IPS-18c (cell line): ENCODE results near the gene NTM.

Experiments
- H3K4me3 ChIP-seq: 2 replicates; pipeline ENCODE4 v1.7.0; 2013; ENCODE audit warnings: low read depth, mild to moderate bottlenecking, low read length, moderate library complexity; ENCODE audit not compliant: insufficient read depth
- H3K9me3 ChIP-seq: one replicate; pipeline ENCODE4 v1.6.1; 2013; ENCODE audit warnings: mild to moderate bottlenecking, low read length, moderate library complexity; ENCODE audit not compliant: control insufficient read depth, insufficient read depth

The NTM gene

DNA sequence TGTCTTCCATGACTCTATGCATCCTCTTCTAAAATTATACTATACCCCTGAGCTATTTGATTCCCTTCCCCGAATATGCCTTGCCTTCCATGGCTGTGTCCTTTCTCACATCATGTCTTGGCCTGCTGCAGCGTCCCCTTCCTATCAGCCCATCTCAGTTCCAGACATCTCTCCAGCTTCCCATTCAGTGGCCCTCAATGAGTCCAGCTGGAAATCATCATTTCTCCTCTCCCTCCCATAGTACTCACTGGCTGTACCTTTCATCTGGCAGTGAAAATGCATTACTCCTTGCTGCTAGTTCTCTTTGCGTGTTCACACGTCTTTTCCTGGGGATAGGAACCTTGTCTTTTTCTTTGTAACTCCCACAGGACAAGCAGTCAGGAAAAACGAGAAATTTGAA, 486.8 kb downstream of the NTM start:
- no peaks in the 10 kb centered on the region for H3K9me3 ChIP-seq
- H3K4me3 ChIP-seq, result no peak overlapping the region

DNA sequence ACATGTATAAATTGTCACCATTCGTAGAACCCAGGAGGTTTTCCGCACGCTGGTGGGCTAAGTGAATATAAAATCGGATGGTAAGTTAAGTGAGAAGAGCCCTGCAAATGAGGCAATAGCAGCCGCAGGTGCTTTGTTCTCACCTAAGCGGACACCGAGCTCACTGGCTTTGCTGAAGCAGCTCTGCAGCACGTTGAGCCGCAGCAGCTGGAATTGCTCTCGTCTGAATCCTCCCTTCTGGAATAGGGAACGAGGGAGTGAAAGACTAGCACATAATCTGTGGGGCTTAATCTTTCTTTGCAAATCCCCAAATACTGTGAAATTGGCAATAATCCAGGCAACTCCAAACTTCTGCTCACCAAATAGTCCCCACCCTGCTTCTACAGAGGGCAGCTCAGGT, 488.1 kb downstream of the NTM start:
- no peaks in the 10 kb centered on the region for H3K9me3 ChIP-seq
- H3K4me3 ChIP-seq, result no peak overlapping the region

DNA sequence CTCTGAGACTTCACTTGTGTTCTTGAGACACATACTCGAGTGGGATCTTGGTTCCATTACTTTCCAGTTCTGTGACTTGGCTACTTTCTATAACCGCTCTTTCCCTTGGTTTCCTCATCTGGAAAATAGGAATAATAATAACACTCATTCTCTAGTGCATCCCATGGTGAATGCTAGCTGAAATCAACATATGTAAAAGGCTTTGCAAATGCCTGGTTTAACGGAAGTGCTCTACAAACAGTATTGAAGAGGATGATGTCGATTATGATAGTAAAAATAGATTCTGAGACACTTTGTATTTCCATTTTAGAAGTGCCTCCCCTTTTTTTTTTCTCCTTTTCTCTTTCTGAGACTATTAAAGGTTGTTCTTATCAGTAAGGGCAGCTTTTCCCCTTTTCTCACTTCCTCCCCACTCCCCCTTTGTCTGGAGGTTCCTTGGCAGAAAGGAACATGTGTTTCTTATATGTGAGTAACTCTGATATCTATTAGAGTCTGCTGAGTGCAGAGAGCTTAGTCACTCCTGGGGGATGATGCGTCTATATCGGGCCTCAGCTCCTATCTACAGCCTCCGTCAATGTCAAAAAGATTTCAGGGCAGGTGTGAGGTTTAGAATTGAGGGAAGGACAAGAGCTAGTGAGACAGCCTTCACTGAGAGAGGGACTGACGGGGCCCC, 489.3 kb downstream of the NTM start:
- H3K4me3 ChIP-seq, result no peak overlapping the region
- no peaks in the 10 kb centered on the region for H3K9me3 ChIP-seq

DNA sequence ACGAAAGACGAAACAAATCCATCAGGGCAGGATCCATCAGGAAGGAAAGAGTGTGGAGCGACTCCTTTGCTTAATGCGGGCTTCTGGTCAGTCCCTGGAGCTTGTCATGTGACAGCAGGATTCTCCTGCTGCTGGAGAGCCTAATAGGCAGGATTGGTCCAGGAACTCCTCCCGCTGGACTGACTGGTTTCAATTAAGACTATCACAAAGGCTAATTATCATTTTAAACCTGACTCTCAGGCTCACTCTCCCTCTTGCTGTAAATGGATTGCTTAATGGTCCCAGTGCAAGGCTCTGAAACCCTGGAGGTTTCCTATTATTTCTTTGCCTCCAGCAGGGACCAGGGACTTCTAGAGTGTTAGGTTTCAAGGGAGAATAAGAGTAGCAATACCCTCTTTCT, 493.8 kb downstream of the NTM start:
- no peaks in the 10 kb centered on the region for H3K9me3 ChIP-seq
- no peak overlapping the region for H3K4me3 ChIP-seq

DNA sequence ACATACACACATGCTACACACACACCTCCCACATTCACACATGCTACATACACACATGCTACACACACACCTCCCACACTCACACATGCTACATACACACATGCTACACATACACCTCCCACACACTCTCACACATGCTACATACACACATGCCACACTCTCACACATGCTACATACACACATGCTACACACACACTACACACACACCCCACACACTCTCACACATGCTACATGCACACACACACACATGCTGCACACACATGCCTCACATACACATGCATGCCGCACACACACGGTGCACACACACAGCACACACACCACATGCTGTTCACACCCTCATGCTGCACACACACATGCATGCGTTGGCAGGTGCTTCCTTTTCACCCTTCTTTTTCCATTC, 495.4 kb downstream of the NTM start:
- Histone ChIP-seq H3K9me3 (no peaks in the 10 kb centered on the region), H3K4me3 (no peak overlapping the region)

DNA sequence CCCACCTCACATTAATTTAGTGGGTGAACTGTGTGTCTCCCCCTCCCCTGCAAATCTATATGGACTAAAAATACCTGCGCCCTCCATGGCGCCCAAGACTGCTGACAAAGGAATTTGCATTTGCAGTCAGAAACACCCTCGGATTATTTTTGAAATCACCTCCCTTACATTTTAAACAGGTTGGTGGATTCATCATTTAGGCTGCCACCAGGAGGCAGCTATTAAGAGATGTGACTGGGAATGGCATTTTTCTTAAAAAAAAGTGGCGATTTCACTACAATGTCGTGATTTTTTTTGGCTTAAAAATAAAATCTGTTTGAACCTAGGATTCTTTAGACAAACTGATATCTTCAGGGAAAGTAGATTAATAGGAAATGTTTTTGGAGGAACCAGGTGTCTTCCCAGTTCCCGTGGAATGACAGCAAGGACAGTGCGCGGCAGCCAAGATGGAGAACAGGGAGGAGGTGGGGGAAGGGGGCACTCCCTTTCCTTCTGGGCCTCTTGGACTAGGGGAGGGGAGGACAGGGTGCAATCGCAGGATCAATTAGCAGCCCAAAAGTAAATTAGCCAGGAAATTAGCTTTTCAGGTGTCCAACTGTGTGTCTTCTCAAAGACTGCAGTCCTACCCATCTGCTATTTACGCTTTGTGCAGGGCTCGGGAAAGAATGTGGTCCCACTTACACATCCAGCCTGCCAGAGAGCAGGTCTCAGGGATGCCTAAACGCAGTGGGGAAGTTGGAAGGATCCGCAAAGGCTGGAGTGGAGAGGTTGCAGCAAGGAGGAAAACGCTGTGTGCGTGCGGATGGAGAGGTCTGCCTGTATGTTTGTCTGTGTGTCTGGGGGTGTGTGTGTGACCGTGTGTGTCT, 496.4 kb downstream of the NTM start:
- no peak overlapping the region for H3K4me3 ChIP-seq
- no peaks in the 10 kb centered on the region for H3K9me3 ChIP-seq

DNA sequence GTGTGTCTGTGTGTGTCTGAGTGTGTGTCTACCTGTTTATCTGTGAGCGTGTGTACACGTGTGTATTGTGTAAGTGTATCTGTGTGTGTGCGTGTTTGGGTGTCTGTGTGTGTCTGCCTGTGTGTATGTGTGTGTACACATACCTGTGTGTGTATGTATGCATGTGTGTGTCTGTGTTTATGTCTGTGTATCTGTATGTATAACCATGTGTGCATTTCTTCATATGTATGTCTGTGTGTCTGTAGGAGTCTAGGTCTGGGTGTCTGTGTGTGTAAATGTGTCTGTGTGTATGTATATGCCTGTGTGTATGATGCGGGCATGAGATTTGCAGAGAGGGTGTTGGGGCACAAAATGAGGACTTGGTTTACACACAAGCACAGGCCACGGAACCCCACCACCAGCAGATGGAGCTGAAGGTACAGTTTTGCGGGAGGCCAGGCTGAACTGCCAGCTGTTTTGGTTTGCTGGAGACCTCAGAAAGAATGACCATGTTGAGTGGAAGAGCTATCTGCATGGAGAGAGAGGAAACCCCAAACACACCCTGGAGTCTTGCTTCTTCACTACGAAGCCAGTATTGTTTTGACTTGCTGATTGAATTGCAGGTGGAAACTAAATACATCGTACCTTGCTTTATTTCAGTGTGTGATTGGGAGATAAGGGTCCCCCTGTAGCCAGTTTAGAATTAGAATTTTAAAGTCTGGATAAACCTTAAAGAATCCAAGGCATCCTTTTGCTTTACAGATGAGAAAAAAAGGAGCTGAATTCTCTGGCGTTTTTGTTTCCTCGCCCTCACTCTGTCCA, 497.2 kb downstream of the NTM start:
- Histone ChIP-seq H3K4me3 (no peak overlapping the region), H3K9me3 (no peaks in the 10 kb centered on the region)

DNA sequence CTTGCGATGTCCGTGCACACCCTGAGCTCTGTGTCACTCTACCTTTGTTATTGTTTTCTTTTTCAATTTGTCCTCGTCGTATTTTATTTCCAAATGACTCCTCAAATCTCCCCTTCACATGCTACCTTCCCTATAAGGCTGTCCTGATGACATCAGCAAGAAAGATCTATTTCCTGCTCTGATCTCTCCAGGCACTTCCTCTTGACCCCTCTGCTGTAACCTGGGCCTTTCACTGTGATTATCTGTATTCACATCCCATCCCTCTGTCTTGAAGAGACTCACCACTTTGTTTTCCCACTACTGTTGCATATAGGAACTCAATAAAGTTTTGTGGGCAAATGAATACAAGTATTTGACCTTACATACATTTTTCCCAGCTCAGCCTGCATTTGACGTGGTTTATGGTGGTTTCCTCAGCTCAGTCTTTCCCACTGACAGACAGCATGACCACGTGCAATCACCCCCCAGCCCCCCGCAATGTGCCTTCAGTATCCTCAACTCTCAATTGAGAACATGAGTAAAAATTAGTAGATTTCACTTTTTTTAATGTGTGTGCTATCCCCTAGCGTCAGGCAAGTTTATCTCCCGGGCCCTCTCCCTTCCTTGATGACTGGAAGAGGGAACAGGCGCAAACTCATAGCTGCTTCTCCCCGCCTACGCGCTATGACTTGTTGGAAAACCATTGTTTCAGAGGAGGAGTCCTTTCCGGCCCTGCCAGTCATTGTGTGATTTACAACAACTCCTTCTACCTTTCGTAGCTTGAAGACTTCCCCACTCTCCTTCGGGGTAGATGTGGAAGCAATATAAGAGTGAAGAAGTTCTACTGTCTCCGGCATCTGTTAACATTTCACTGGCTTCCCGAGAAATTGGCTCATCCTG, 498.5 kb downstream of the NTM start:
- H3K9me3 ChIP-seq, result no peaks in the 10 kb centered on the region

DNA sequence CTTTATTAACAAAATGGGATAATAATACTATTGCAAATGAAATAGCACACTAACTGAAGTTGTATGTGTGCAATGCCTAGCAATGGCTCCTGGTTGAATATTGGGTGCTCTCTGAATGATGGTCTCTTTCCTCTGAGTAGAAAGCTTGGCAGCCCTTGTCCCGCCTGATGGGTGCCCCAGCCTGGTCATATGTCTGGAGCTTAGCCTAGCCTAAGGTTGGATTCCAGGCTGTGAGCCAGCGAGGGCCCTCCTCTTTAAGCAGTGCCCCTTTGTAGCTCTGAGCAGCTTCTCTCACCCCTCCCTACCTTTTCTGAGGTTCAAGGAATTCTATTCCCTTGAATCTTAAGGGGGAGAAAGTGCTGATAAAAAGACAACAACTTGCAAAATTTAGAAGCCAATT, 499.9 kb downstream of the NTM start:
- H3K4me3 ChIP-seq, result no peak overlapping the region
- H3K9me3 ChIP-seq, result no peaks in the 10 kb centered on the region

More for the DNA sequence above, 498.5 kb downstream of the NTM start:
- H3K4me3 ChIP-seq, result no peak overlapping the region

DNA sequence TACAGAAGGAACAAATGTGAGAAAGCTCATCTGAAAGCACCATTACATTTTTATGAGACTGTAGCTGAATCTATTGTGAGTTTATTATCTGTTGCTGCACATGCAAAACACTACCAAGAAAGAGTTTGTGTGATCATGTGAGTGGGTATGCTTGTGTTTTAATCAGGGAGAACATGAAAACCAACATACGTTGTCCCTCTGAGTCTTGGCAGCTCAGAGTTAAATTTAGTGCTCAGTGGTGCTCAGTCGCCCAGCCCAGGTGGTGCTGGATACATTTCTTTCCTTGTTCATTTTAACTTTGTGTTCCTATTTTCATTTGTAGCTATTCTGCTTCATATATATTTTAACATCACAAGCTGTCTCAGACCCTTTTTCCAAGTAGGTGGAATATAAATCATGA, 500.6 kb downstream of the NTM start:
- Histone ChIP-seq H3K9me3 (no peaks in the 10 kb centered on the region), H3K4me3 (no peak overlapping the region)

DNA sequence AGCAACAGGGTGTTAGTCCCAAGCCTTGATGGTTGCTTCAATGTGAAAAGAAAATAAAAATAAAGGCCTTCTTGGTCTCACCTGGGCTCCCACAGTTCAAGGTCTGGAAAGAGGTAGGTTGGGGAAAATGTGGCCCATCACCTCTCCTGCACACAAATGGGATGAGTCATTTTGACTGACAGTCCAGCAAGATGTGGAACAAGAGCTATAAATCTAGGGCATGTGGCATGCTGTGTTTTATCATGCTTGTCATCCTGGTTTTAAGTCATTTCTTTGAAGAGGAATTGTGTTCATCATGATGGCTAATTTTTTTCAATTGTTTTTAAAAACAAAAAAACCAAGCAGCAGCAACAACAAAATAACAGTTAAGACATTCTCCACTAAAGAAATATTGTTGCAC, 503.7 kb downstream of the NTM start:
- no peak overlapping the region for H3K4me3 ChIP-seq

DNA sequence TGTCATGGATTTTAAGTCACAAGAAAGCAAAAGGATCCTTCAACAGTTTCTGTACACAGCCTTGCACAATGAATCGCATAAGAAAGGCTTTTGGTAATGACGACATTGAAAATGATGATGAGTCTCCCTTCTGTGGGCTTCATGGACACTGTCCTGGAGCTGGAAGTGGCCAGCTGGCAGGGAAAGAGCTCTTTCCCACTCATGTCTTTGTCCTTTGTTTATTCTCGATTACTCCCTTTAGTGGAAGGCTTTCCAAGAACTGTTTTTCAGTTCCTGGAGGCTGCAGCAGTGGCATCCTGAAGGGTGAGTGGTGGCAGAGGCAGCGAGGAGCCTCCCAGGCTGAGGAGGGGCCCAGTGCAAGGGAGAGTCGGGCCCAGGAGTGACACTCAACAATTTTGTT, 505.2 kb downstream of the NTM start:
- no peaks in the 10 kb centered on the region for H3K9me3 ChIP-seq

More for the DNA sequence above, 503.7 kb downstream of the NTM start:
- H3K9me3 ChIP-seq, result no peaks in the 10 kb centered on the region

DNA sequence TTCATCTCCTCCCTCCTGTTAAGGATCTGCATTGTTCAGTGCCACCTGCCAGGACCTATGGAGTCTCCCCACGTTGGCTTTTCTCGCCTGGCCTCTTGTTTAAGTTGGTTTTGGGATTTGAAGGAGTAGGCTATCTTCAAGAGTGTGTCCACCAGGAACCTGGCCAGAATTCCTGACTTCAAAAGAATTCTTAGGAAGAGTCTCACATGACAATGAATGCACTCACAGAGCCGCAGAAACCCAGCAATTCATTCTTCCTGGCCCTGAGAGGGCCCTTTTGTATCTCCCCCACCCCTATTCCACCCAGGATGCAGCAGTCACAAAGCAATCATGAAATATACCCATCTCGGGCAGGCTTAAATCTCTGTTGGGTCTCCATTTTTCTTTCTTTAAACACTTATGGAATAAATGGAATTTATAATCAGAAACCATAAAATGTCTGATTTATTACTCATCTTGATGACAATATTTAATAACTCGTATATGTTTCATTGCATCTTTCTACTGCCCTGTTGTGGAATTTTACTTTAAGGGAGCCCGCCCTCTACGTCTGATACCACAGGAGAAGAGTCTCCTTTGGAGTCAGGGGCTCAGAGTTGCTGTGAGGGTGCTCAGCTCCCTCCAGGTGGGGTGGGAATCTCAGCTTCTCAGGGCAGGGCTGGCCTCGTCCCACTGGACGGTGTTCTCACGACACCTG, 507.0 kb downstream of the NTM start:
- H3K9me3 ChIP-seq, result no peaks in the 10 kb centered on the region
- no peak overlapping the region for H3K4me3 ChIP-seq

More for the DNA sequence above, 505.2 kb downstream of the NTM start:
- H3K4me3 ChIP-seq, result no peak overlapping the region

DNA sequence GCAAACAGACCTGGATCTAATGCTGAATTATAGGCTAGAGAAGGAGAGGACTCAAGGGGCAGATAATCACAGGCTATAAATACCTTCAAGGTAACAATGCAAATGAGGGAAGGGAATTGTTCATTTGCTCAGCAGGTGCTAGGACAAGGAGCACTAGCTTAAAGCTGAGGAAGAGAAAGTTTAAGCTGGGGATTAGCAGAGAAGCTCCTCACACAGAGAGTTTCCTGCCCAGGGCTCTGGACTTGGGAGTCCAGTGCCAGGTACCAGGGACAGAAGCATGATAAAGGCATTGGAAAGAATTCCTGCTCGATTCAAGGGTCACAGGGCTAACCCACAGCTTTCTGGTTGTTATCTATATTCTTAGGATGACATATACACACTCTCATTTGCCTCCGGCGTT, 509.9 kb downstream of the NTM start:
- H3K4me3 ChIP-seq, result no peak overlapping the region
- H3K9me3 ChIP-seq, result no peaks in the 10 kb centered on the region

DNA sequence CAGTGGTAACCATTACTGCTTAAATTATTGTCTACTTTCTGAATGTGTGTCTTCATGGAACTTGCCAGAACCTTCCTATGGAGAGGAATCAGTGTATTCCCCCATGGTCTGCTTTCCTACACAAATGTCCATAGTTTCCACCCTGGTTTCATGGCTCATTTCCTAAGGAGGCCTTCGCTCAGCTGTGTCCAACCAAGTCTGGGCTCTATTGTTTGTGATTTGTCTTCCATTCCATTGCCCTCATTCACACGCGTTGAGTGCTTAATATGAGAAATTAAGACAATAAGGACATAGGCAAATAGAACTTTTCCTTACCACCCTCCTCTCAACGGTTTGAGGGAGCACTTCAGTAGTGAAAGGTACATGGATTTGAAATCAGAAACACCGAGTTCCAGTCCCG, 510.6 kb downstream of the NTM start:
- H3K4me3 ChIP-seq, result no peak overlapping the region
- no peaks in the 10 kb centered on the region for H3K9me3 ChIP-seq

DNA sequence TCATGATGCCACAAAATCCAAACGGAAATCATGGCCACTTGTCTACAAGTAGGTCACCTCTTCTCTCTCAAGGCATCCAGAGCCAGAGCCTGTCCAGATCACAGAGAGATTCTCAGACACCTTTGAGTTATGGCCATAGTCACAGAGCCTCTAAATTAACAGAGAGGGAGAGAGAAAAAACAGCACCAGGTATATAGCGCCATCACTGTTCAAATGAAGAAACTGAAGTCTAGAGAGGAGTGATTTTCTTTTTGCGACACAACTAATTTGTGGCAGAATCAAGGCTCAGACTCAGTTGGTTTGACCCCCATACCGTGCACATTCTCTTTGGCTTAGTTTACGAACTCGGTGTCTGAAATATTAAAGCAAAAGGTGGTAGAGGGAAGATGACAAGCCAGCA, 512.9 kb downstream of the NTM start:
- Histone ChIP-seq H3K9me3 (no peaks in the 10 kb centered on the region), H3K4me3 (no peak overlapping the region)
